T-helper 22 cell (primary cell): ENCODE results near the gene CCK.

ENCODE experiments used
- DNase-seq: peaks from one replicate; pipeline ENCODE4 v3.0.0-alpha.2; 2020; ENCODE audit warnings: low read depth

Gene CCK

DNA sequence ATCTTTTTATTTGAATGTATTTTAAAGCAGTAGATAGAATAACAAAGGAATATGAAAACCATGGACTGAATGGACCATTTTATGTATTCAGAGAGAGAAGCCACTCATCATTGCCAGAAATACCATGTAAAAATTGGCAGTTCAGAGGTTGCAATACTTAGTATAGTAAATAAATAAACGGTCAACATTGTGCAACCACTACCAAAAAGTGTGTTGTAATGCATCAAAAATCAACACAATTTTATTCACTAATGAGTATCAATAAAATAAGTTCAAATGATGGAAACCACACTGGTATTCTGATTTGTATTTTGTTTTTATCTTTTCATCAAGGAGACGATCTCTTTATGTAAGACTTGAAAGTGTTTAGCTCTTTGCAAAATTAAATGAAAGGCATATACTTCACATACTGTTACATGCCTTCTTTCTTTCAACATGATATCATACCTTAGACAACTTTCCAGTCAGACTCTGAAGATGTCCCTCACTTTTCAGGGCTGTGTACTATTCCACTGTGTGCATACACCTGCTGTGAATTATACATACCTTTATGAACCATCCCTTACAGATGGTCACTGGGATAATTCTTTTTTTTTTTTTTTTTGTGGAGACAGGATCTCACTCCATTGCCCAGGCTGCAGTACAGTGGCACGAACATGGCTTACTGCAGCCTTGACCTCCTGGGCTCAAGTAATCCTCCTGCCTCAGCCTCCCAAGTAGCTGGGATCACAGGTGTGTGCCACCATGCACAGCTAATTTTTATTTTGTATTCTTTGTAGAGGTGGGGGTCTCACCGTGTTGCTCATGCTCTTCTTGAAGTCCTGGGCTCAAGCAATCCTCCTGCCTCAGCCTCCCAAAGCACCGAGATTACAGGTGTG, 40.3 kb downstream of the CCK start:
- DNase-seq: no peak

DNA sequence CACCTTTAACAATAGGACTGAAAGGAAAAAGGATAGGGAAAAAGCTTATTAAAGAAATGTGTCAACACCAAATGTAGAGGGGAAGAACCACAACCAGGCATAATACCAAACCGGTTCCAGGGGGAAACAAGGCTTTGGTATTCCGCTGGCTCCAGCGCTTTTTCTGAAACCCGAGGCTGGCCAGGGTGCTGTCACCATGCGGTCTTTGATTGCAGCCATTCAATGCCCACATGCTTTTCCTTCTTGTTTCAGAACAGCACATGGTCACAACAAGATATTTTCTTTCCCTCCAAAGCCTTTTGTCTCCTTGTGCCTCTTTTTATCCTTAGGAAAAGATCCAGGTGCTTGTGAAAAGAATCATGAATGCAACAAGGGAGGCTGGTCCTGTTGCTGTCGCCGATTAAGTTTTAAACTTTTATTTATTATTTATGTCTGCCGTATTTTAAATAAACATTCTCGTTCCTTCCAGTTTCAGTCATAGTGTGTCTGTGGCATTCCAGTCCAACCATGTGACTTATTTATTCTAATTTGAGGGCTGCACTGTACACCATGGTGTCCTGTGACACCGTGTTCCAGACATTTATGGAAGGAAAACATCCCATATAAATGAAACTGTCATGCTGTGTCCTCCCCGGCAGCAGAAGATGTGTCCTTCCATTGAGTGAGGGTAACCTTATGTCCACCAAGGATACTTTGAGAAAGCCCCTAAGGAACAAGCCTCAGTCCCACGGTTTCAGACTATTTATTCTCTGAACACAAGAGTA, 41.1 kb downstream of the CCK start:
- DNase-seq: no peak

DNA sequence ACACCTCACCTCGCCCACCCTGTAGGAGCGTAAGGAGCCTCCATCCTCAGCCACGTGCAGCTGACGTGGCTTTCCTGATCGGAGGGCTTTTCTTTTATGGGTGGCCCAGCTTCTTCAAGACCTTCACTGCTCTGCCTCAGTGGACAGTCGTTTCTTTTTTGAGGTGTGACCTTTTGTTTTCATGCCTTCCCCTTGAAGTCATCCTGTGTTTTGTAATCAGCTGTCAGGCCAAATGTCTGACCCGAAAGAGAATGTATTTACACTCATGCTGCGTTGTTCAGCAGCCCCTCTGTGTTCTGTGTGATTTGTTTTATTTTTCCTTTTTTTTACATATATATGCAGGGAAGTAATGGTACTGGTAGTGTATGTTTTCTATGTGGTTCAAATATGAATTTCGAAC, 41.8 kb downstream of the CCK start:
- no peak for DNase-seq

DNA sequence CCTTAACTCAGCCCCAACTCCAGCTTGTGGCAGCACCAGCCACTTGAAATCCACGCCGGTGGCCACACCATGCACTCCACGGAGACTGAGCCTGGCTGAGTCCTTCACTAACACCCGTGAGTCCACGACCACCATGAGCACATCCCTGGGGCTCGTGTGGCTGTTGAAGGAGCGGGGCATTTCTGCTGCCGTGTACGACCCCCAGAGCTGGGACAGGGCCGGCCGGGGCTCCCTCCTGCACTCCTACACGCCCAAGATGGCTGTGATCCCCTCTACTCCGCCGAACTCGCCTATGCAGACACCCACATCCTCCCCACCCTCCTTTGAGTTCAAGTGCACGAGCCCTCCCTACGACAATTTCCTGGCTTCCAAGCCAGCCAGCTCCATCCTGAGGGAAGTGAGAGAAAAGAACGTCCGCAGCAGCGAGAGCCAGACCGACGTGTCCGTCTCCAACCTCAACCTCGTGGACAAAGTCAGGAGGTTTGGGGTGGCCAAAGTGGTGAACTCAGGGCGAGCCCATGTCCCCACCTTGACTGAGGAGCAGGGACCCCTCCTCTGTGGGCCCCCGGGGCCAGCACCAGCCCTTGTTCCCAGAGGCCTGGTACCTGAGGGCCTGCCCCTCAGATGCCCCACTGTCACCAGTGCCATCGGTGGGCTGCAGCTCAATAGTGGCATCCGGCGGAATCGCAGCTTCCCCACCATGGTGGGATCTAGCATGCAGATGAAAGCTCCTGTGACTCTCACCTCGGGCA, 42.9 kb downstream of the CCK start:
- no peak for DNase-seq

DNA sequence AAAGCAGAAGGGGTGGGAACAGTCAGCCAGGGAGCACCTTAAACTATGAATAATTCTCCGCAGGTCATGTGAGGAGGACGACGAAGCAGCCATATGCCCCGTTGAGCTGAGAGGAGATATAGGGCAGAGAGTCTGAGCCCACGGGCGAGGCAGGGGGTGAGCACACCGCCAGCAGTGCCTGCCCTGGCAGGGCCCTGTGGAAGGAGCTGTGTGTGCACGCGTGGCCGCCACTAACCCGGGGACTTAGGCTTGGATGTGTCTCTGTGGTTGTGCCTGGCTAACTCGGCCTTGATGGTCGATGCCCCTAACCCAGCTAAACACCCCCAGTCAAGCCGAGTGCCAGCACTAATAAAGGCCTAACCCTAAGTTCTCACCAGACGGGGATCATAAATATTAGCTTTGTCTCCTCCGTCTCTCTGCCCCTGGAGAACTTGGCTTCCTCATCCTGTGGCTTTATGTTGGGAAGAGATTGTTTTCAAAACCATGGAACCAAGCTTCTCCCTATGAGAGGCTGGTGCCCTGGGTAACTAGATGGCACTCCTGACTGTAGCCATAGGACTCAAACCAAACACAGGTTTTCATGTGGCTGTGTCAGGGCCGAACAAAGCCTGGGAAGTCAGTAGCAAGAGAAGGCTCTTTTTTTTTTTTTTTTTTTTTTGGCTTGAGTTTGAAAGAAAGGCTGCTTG, 45.4 kb downstream of the CCK start:
- no peak for DNase-seq

DNA sequence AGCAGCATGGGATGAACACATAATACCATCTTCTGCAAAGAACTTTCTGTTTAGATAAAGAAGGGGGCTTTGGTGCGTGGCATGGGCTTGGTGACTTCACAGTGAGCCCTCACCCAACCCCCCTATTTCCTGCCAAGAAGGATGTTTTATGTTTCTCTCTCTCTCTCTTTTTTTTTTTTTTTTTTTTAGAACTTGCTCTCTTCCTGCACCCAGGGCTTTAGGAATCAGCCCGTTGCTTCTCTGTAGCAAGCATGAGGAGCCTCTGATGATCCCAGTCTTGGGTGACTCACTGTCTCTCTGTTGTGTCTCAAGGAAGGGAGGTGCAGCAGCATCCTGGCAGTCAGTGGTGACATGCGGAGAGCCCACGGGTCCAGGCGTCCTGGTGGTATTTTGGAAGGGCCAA, 49.1 kb downstream of the CCK start:
- DNase-seq: no peak

DNA sequence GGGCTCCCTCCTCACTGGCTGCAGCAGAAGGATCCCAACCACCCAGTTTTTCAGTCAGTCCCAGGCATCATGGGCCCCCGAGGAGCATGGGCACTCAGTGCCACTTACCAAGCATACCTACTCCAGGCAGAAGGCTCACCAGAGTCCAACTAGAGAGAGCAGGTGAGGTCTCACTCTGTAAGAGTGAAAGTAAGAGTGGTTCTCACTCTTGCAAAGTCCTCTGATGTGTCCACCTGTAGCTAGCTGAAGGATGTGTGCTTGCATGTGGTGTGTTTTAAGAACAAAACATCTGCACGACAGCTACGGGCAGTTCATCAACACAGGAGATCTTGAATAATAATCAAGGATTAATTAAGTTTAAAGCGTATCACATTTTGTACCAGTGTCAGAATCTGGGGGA, 49.7 kb downstream of the CCK start:
- no peak for DNase-seq

DNA sequence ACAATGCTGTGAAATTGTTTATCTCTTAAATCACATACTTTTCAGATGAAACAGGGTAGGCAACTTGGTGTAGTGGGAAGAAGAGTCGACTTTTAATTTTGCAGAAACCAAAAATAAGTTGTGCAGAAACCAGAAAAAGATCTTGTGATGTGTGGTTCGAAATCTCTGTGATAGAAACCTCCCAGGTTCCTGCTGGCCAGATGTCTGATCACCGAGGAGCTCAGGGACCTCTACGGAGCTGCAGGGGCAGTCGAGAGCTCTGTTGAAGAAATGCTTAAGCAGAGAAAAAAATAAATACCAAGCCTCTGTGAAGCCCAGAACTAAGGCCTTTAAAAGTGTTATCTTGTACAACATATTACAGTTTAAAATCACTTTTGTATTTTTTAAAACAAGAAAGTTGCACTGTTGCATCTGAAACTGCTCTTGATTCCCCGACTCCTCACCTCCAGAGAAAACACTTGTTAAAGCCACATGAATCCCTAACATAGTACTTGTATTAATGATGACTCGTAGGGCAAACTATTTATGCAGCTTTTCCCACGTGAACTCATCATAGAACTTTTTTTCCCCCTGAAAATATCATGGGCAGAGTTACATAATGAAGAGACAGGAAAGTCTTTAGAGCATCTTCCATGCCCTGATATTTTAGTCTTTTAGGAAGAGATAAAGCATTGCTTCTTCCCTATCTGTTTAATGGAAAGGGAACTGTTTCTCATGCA, 51.3 kb downstream of the CCK start:
- DNase-seq: no peak

DNA sequence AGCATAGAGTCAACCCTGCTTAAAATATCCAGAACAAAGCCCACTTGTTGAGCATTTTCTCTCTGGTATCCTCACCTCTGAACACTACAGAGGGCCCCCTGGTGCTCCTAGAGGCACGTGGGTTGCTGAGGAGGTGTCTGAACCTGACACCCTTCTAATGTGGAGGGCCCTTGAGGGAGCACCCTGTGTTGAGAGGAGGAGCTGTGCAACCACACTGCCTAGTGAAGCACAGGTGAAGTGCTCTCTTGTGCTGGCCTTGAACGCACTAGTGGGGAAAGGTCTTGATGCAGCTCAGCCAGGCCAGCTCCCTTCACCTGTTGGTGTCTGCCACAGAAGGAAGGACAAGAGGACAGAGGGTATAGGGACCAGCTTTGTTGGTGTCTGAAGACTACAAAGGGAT, 51.9 kb downstream of the CCK start:
- no peak for DNase-seq

DNA sequence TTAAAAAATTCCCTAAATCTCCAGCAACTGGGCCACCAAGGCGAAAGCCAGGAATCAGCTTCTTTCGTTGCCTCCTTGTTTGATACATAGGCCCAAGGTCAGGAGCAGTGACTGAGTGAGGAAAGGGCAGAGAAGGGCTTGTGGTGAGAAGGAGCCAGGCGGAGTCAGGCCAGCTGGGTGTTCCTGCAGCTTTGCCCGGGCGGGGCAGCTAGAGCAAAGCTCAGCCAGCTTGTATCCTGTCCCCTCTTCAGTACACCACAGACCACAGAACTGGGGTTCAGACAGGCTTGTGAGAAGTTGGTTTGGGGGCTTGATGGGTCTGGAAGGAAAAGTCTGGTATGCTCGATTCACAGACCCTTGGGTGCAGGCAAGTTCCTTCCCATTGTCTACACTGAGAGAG, 52.6 kb downstream of the CCK start:
- no peak for DNase-seq

DNA sequence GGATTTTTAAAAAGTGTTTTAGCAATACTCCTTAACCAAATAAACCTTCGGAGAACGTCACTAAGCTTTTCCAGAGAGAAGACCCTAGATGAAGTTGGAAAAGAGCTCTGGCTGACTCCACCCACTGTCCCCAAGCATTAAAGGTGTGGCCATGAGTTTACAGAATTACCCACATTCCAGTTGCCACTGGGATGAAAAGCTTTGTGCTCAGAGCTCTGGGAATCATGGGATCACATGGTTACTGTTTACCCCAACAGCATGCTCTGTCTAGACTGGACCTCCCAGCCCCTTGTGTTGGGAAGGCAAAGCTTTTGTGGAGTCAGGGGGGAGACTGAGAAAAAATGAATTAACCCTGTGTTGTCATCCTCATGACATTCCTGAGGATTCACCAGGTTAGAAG, 55.3 kb downstream of the CCK start:
- no peak for DNase-seq

DNA sequence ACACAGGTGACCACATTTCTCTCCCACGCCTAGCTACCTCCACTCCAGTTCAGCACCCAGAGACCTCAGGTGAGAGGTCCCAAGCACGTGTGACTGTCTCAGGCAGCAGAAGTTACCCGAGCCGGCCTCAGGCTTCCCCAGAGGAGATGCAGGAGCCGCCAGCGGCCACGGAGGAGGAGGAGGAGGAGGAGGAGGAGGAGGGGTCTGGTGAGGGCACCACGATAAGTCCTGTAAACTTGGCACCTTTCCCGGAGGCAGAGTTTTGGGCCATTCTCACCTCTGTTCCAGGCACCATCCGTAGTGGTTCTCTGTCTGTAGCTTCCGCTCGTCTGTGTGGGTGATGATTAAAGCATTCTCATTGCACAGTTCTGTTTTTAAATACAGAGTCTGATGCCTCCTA, 56.1 kb downstream of the CCK start:
- no peak for DNase-seq
